AG04449 (cell line): ENCODE data around the gene ACO2.

Experiments used
- CTCF ChIA-PET: fragments of 350-600 bp; formaldehyde crosslinking; extraction: SDS; loops from one replicate; lab custom pipeline; 2021; ENCODE audit warnings: antibody characterized with exemption; lab: Yijun Ruan, JAX
- POLR2A ChIA-PET: fragments of 400-600, 350-600 bp; formaldehyde crosslinking; extraction: SDS; loops from one replicate; lab custom pipeline; 2020; ENCODE audit warnings: antibody characterized with exemption, inconsistent platforms; lab: Yijun Ruan, JAX
- DNase-seq: peaks from one replicate; pipeline ENCODE4 v3.0.0-alpha.2; 2010; ENCODE audit warnings: low read depth, low spot score
- H3K4me3 ChIP-seq: 2 replicates; pipeline ENCODE4 v1.5.1; 2011; ENCODE audit warnings: low read depth, mild to moderate bottlenecking, control low read depth, low read length
- TF ChIP-seq, protein P1 (sequence below): IDR thresholded peaks from one replicate; pipeline ENCODE4 v1.5.1; 2011; ENCODE audit warnings: mild to moderate bottlenecking, moderate library complexity, low read length, control low read depth, inconsistent platforms; ENCODE audit not compliant: insufficient read depth; ENCODE audit errors: missing control alignments

ACO2 gene

GRCh38 chr22:41534219-41534618, 65.3 kb downstream of the ACO2 start:
- ChIA-PET POLR2A (no interaction called here), CTCF (interaction anchor here (1.6 to 5.2 kb wide), 5 partner anchors 8 to 132 kb away, joined by 6 to 41 read pairs (median 8); partner anchors contain the start of gene POLR3H)
- no peak for DNase-seq
- H3K4me3 ChIP-seq = no peak overlapping the region
- TF ChIP-seq, protein P1, sequence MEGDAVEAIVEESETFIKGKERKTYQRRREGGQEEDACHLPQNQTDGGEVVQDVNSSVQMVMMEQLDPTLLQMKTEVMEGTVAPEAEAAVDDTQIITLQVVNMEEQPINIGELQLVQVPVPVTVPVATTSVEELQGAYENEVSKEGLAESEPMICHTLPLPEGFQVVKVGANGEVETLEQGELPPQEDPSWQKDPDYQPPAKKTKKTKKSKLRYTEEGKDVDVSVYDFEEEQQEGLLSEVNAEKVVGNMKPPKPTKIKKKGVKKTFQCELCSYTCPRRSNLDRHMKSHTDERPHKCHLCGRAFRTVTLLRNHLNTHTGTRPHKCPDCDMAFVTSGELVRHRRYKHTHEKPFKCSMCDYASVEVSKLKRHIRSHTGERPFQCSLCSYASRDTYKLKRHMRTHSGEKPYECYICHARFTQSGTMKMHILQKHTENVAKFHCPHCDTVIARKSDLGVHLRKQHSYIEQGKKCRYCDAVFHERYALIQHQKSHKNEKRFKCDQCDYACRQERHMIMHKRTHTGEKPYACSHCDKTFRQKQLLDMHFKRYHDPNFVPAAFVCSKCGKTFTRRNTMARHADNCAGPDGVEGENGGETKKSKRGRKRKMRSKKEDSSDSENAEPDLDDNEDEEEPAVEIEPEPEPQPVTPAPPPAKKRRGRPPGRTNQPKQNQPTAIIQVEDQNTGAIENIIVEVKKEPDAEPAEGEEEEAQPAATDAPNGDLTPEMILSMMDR = no peak

DNA sequence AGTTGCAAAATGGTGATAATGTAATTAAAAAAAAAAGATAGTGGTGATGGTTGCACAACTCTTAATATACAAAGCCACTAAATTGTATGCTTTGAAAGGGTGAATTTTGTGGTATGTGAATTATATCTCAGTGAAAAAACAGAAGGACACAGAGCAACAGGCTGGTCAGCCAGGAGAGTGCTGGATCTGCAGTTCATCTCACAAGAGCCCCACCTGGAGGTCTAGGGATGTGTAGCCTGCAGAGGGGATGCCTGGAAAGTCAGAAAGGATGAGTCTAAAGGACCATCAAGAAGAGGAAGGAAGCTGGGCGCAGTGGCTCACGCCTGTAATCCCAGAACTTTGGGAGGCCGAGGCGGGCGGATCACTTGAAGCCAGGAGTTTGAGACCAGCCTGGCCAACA, 66.3 kb downstream of the ACO2 start:
- TF ChIP-seq, protein P1 = peak; percentile 40
- no peak overlapping the region for H3K4me3 ChIP-seq
- ChIA-PET POLR2A (interaction anchor here (0.6 kb wide), 1 partner anchor 306 kb away, joined by 7 read pairs; no protein-coding TSS in a partner anchor), CTCF (interaction anchor here (0.6 to 5.2 kb wide), 10 partner anchors 9 to 136 kb away, joined by 3 to 41 read pairs (median 4); partner anchors contain the start of genes CSDC2 and POLR3H)
- no peak for DNase-seq

DNA sequence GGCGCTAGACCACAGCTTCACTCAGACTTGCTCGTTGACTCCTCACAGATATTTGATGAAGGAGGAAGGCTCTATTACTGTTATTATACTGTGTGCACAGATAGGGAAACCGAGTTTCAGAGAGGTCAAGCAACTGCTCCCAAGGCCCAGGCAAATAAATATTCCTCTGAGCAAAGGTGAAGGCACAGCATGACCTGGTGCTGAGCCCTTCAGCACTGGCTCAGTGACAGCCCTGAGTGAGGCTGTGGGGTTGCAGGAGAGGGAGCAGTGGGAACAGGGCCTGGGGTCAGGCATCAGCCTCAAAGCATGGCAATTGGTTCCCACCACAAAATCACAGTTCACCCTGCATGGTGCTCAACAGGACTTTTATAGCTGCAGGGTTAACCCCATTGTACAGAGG, 68.3 kb downstream of the ACO2 start:
- ChIA-PET CTCF (interaction anchor here (1.1 to 5.2 kb wide), 3 partner anchors 11 to 133 kb away, joined by 5 to 41 read pairs (median 6); no protein-coding TSS in a partner anchor), POLR2A (no interaction called here)
- H3K4me3 ChIP-seq = no peak overlapping the region
- DNase-seq = no peak
- TF ChIP-seq, protein P1 = no peak

- ChIA-PET POLR2A (no interaction called here), CTCF (interaction anchor here (1.0 to 5.2 kb wide), 2 partner anchors 13 to 21 kb away, joined by 5 to 41 read pairs; no protein-coding TSS in a partner anchor)
- TF ChIP-seq, protein P1 = no peak
- no peak overlapping the region for H3K4me3 ChIP-seq
- DNase-seq = no peak
These were observed 69.7 kb downstream of the ACO2 start for GRCh38 chr22:41538583-41538982.

GRCh38 chr22:41539146-41540005, 70.5 kb downstream of the ACO2 start:
- no peak for DNase-seq
- ChIA-PET CTCF (interaction anchor here (0.8 to 5.2 kb wide), 6 partner anchors 12 to 58 kb away, joined by 3 to 41 read pairs (median 16); no protein-coding TSS in a partner anchor), POLR2A (interaction anchor here (1.6 kb wide), 1 partner anchor 51 kb away, joined by 4 read pairs; the partner anchor contains the start of gene PMM1)
- H3K4me3 ChIP-seq = no peak overlapping the region
- TF ChIP-seq, protein P1 = no peak

DNA sequence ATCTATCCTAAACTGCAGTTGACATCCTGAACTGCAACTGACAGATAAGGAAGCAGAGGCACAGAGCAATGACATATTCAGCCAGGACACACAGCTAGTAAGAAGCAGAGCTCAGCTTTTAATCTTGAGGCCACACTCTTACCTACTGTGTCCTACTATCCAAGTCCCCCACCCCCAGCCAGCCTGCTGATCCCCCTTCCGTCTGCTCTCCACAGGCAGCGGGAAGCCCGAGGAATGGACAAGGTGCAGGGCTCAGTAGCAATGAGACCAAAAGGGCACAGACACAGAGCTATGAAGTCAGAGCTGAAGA, 71.0 kb downstream of the ACO2 start:
- TF ChIP-seq, protein P1 = no peak
- ChIA-PET CTCF (interaction anchor here (0.8 to 5.0 kb wide), 6 partner anchors 8 to 136 kb away, joined by 3 to 38 read pairs (median 10); no protein-coding TSS in a partner anchor), POLR2A (interaction anchor here (1.6 kb wide), 1 partner anchor 50 kb away, joined by 4 read pairs; the partner anchor contains the start of gene PMM1)
- DNase-seq = no peak
- H3K4me3 ChIP-seq = no peak overlapping the region
